Hepatocyte (in vitro differentiated cells): ENCODE results near the gene SORCS2. TPM values are rescaled to one million over a fixed set of nuclear protein-coding genes. Genes with fewer than 3 reads are reported as not detected.

Experiments
- DNase-seq: peaks from one replicate; pipeline ENCODE4 v3.0.0-alpha.2; 2016; ENCODE audit warnings: low spot score
- H2AFZ ChIP-seq: fragments of 200-600 bp; sonication (generic); 2 replicates; pipeline ENCODE4 v1.6.0; 2016; ENCODE audit warnings: antibody characterized with exemption, mild to moderate bottlenecking
- H3K27ac ChIP-seq: fragments of 200-600 bp; sonication (generic); 2 replicates; pipeline ENCODE4 v1.5.1; 2016; ENCODE audit warnings: mild to moderate bottlenecking
- H3K27me3 ChIP-seq: fragments of 200-600 bp; sonication (generic); 2 replicates; pipeline ENCODE4 v1.6.1; 2016
- H3K36me3 ChIP-seq: fragments of 200-600 bp; sonication (generic); replicated peaks from 2 replicates; pipeline ENCODE4 v1.5.1; 2016; ENCODE audit warnings: low read depth; ENCODE audit not compliant: insufficient read depth
- H3K4me1 ChIP-seq: fragments of 200-600 bp; sonication (generic); 2 replicates; pipeline ENCODE4 v1.5.1; 2016; ENCODE audit warnings: mild to moderate bottlenecking, moderate library complexity; ENCODE audit not compliant: insufficient read depth
- H3K4me2 ChIP-seq: fragments of 200-600 bp; sonication (generic); 2 replicates; pipeline ENCODE4 v1.6.0; 2016
- H3K4me3 ChIP-seq: fragments of 200-600 bp; sonication (generic); 2 replicates; pipeline ENCODE4 v1.5.1; 2016; ENCODE audit warnings: mild to moderate bottlenecking
- H3K79me2 ChIP-seq: fragments of 200-600 bp; sonication (generic); 2 replicates; pipeline ENCODE4 v1.6.0; 2017; ENCODE audit warnings: mild to moderate bottlenecking
- H3K9me2 ChIP-seq: fragments of 200-600 bp; sonication (generic); replicated peaks from 2 replicates; pipeline ENCODE4 v1.6.0; 2017; ENCODE audit warnings: mild to moderate bottlenecking; ENCODE audit not compliant: insufficient read depth
- H3K9me3 ChIP-seq: fragments of 200-600 bp; sonication (generic); 2 replicates; pipeline ENCODE4 v1.5.1; 2016; ENCODE audit warnings: low read depth, mild to moderate bottlenecking
- H4K20me1 ChIP-seq: fragments of 200-600 bp; sonication (generic); 2 replicates; pipeline ENCODE4 v1.6.0; 2016; ENCODE audit warnings: mild to moderate bottlenecking; ENCODE audit not compliant: insufficient read depth, poor library complexity, severe bottlenecking
- EZH2 ChIP-seq: fragments of 200-600 bp; sonication (generic); IDR thresholded peaks from 2 replicates; pipeline ENCODE4 v1.6.1; 2016; ENCODE audit warnings: antibody characterized with exemption, mild to moderate bottlenecking, borderline replicate concordance
- EZH2phosphoT487 ChIP-seq: fragments of 200-600 bp; sonication (generic); IDR thresholded peaks from one replicate; pipeline ENCODE4 v1.6.1; 2018; ENCODE audit warnings: antibody characterized with exemption, mild to moderate bottlenecking, low read depth, moderate library complexity; ENCODE audit not compliant: unreplicated experiment, severe bottlenecking
- WGBS: methylation state at CpG from one replicate; pipeline ENCODE4 v1.1.6; 2016; ENCODE audit warnings: low lambda C conversion rate; ENCODE audit errors: missing lambda C conversion rate; 5-methylcytosine and 5-hydroxymethylcytosine counted together
- polyA plus RNA-seq: library from polyadenylated mRNA; unstranded; fragments of >200 nt; fragmentation: Nextera tagmentation; extraction: Ambion mirVana; gene quantifications from 2 replicates; pipeline ENCODE4 v1.2.1, GENCODE V29; 2016
- total RNA-seq: library from RNA; depleted of rRNA; stranded (reverse); fragments of >200 nt; gene quantifications from 2 replicates; pipeline ENCODE4 v1.2.3, GENCODE V29; 2014
- TF ChIP-seq, protein P1 (sequence below): fragments of 200-600 bp; sonication (generic); IDR thresholded peaks from 2 replicates; pipeline ENCODE4 v1.5.1; 2016; ENCODE audit warnings: antibody characterized with exemption, mild to moderate bottlenecking; ENCODE audit not compliant: poor library complexity

The SORCS2 gene
- total and polyA plus RNA-seq, 2 experiments from 2014 or later, result 1.6 to 4.8 TPM

DNA sequence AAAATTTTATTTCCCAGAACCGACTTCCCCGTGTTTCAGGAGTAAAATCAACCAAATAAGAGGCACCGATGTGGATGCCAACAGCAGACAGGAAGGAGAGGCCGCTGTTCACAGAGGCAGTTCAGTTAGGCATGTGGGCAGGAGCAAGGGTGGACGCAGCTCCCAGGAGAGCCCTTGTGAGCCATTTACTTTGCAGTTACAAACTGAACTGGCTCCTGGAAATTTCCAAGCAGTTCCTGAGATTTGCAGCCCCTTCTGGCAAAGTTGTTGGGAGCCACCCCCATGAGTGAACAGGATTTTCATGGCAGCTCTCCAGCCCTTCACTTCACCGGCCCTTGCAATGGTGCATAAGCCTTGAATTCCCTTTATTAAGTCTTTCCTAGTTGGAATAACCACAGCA is 558.2 kb downstream of the SORCS2 start:
- TF ChIP-seq, protein P1, sequence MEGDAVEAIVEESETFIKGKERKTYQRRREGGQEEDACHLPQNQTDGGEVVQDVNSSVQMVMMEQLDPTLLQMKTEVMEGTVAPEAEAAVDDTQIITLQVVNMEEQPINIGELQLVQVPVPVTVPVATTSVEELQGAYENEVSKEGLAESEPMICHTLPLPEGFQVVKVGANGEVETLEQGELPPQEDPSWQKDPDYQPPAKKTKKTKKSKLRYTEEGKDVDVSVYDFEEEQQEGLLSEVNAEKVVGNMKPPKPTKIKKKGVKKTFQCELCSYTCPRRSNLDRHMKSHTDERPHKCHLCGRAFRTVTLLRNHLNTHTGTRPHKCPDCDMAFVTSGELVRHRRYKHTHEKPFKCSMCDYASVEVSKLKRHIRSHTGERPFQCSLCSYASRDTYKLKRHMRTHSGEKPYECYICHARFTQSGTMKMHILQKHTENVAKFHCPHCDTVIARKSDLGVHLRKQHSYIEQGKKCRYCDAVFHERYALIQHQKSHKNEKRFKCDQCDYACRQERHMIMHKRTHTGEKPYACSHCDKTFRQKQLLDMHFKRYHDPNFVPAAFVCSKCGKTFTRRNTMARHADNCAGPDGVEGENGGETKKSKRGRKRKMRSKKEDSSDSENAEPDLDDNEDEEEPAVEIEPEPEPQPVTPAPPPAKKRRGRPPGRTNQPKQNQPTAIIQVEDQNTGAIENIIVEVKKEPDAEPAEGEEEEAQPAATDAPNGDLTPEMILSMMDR, result no peak
- TF ChIP-seq EZH2phosphoT487 (no peak), EZH2 (no peak)
- Histone ChIP-seq H3K27me3 (no peaks in the 10 kb centered on the region), H3K9me3 (no peaks in the 10 kb centered on the region), H3K79me2 (no peaks in the 10 kb centered on the region), H3K27ac (no peak overlapping the region), H3K36me3 (no peaks in the 10 kb centered on the region), H4K20me1 (no peaks in the 10 kb centered on the region), H2AFZ (no peak overlapping the region), H3K4me1 (peaks cover 15% of the 10 kb centered on the region), H3K9me2 (no peaks in the 10 kb centered on the region), H3K4me3 (no peak overlapping the region), H3K4me2 (no peak overlapping the region)
- DNase-seq, result no peak
- 71% methylated on average over 6 of the region's 6 CpGs for WGBS

DNA sequence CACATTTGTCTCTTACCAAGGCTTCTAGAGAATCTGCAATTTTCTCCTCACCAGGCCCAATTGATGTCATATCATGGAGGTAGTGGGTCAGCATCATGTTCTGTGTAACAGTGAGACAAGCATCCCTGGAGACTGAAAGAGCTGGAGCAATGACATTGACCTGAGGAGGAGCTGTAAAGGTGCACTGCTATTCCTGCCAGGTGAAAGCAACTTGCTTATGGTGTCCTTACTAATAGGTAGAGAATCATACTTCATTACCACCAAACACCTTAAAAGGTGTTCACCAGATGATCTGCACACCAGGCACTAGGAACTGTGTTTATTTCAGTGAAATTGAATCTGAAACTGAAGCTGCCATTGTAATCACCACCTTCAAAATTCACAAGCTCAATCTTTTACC is 558.6 kb downstream of the SORCS2 start:
- Histone ChIP-seq H3K27ac (no peak overlapping the region), H3K4me3 (no peak overlapping the region), H3K27me3 (no peaks in the 10 kb centered on the region), H2AFZ (no peak overlapping the region), H3K4me1 (peaks cover 15% of the 10 kb centered on the region), H3K79me2 (no peaks in the 10 kb centered on the region), H3K4me2 (no peak overlapping the region), H3K9me3 (no peaks in the 10 kb centered on the region), H3K36me3 (no peaks in the 10 kb centered on the region), H4K20me1 (no peaks in the 10 kb centered on the region), H3K9me2 (no peaks in the 10 kb centered on the region)
- no peak for TF ChIP-seq EZH2
- DNase-seq, result no peak

DNA sequence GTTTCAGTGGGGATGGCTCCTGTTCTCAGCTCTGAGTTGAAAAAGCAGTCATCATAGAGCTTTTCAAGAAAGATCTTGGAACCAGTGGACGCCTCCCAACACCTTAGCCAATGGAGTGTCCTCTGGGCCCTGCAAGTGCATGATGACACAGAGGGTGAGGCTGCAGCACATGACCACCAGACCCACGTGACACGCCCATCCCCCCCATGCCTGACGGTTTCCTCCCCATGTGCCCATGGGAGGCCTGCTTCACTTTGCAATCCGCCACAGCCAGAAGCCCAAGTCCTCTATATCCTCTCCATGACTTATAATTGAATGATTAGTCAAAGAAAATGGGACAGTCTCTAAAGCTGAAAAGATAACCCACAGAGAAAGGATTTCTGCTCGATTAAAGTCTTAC is 560.3 kb downstream of the SORCS2 start:
- WGBS, result 88% methylated on average over 6 of the region's 6 CpGs
- Histone ChIP-seq H3K27ac (no peak overlapping the region), H3K9me2 (no peaks in the 10 kb centered on the region), H4K20me1 (no peaks in the 10 kb centered on the region), H3K27me3 (no peaks in the 10 kb centered on the region), H3K4me3 (no peak overlapping the region), H3K79me2 (no peaks in the 10 kb centered on the region), H2AFZ (no peak overlapping the region), H3K4me1 (peaks cover 15% of the 10 kb centered on the region), H3K4me2 (no peak overlapping the region), H3K9me3 (no peaks in the 10 kb centered on the region), H3K36me3 (no peaks in the 10 kb centered on the region)
- DNase-seq, result no peak
- TF ChIP-seq EZH2phosphoT487 (no peak), EZH2 (no peak)
- TF ChIP-seq, protein P1, result no peak

DNA sequence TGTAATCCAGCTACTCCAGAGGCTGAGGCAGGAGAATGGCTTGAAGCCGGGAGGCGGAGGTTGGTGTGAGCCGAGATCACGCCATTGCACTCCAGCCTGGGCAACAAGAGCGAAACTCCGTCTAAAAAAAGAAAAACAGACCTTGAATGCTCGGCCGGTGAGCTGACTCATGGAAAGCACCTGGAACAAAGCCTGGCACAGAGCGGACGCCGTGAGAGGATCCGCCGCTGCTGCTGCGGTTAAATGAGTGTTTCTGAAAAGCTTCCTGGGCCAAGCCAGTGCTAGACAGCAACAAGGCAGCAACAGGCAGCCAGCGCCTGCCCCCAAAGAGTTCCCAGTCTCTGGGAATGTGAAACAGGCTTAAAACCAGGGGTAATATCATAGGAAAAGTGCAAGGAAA is 560.9 kb downstream of the SORCS2 start:
- H3K27ac ChIP-seq, result no peak overlapping the region
- DNase-seq, result no peak
- WGBS, result 98% methylated on average over 15 of the region's 15 CpGs

More for the DNA sequence above, 560.9 kb downstream of the SORCS2 start:
- no peak for TF ChIP-seq EZH2
- no peak for TF ChIP-seq EZH2phosphoT487
- TF ChIP-seq, protein P1, result no peak
- Histone ChIP-seq H3K36me3 (no peaks in the 10 kb centered on the region), H3K4me3 (no peak overlapping the region), H3K27me3 (no peaks in the 10 kb centered on the region), H3K4me1 (peaks cover 15% of the 10 kb centered on the region), H3K4me2 (no peak overlapping the region), H3K9me2 (no peaks in the 10 kb centered on the region), H4K20me1 (no peaks in the 10 kb centered on the region), H3K79me2 (no peaks in the 10 kb centered on the region), H3K9me3 (no peaks in the 10 kb centered on the region), H2AFZ (no peak overlapping the region)
